HepG2 (cell line): ENCODE results near the gene CDC14A. TPM values are rescaled to one million over a fixed set of nuclear protein-coding genes. Genes with fewer than 3 reads are reported as not detected.

Source experiments
- ATAC-seq: fragments of 200-7000 bp; cut with Tn5 transposase; 3 replicates; pipeline ENCODE4 v1.9.1; 2020; ENCODE audit warnings: mild to moderate bottlenecking, moderate library complexity
- BruUV-seq: library from RNA; stranded (reverse); fragments of 400-500 nt; replicated peaks from 2 replicates; lab custom pipeline; 2021; lab: Mats Ljungman, UMichigan
- CTCF ChIA-PET: fragments of 300-600 bp; formaldehyde crosslinking; extraction: SDS; loops from one replicate; lab custom pipeline; 2021; ENCODE audit warnings: low total read pairs, inconsistent platforms, low intra/inter-chr PET ratio; lab: Yijun Ruan, JAX
- POLR2A ChIA-PET: fragments of 350-600 bp; sonication (Branson Sonifier 250); formaldehyde crosslinking; loops from one replicate; lab custom pipeline; 2020; ENCODE audit warnings: antibody characterized with exemption, inconsistent platforms; lab: Yijun Ruan, JAX
- DNase-seq: peaks from one replicate; pipeline ENCODE4 v3.0.0-alpha.2; 2015; ENCODE audit warnings: low spot score
- FAIRE-seq: peaks from 3 replicates; lab custom pipeline; 2011; peaks lifted over from hg19 to GRCh38; lab: Jason Lieb, UNC
- H2AFZ ChIP-seq: one replicate; pipeline ENCODE4 v1.6.1; 2011; ENCODE audit warnings: low read length, inconsistent platforms
- H3K27ac ChIP-seq: fragments of 300-600 bp; 3 replicates; pipeline ENCODE4 v1.8.0; 2011; ENCODE audit warnings: mixed run types, mild to moderate bottlenecking, mixed read lengths, low read length, inconsistent platforms; ENCODE audit not compliant: insufficient read depth; ENCODE audit errors: extremely low read length
- H3K27me3 ChIP-seq, 2 experiments: fragments of 200-600 bp in 1 of 2; 2 replicates in 1 of 2; 3 replicates in 1 of 2; pipeline versions ENCODE4 v1.6.0 to v1.8.0; 2011; ENCODE audit warnings: low read length in 2 of 2, mild to moderate bottlenecking in 2 of 2, moderate library complexity in 2 of 2, inconsistent platforms in 1 of 2; ENCODE audit not compliant: insufficient read depth in 2 of 2, control insufficient read depth in 1 of 2
- H3K36me3 ChIP-seq, 2 experiments: fragments of 200-600 bp in 1 of 2; replicated peaks in 1 of 2; 2 replicates in 1 of 2; 3 replicates in 1 of 2; pipeline versions ENCODE4 v1.5.1 to v1.8.0; 2011; ENCODE audit warnings: low read length in 2 of 2, inconsistent platforms in 1 of 2; ENCODE audit not compliant: insufficient read depth in 2 of 2, control insufficient read depth in 1 of 2
- H3K4me1 ChIP-seq: 2 replicates; pipeline ENCODE4 v1.5.1; 2012; ENCODE audit warnings: low read length, inconsistent platforms; ENCODE audit not compliant: insufficient read depth
- H3K4me2 ChIP-seq: 2 replicates; pipeline ENCODE4 v1.6.0; 2011; ENCODE audit warnings: low read depth, low read length, inconsistent platforms
- H3K4me3 ChIP-seq, 3 experiments: fragments of 200-600 bp in 1 of 3; sonication (generic), shearing (Covaris generic) in 1 of 3; replicated peaks in 1 of 3; 2 replicates each; pipeline ENCODE4 v1.5.1; 2011 to 2016; ENCODE audit warnings: low read length in 3 of 3, inconsistent platforms in 2 of 3, low read depth in 2 of 3, mild to moderate bottlenecking in 2 of 3, control low read depth in 1 of 3, mixed read lengths in 1 of 3; ENCODE audit not compliant: insufficient read depth in 1 of 3
- H3K79me2 ChIP-seq: one replicate; pipeline ENCODE4 v1.6.1; 2011; ENCODE audit warnings: low read length, inconsistent platforms; ENCODE audit not compliant: insufficient read depth
- H3K9ac ChIP-seq: 2 replicates; pipeline ENCODE4 v1.6.0; 2011; ENCODE audit warnings: mild to moderate bottlenecking, low read depth, low read length, inconsistent platforms; ENCODE audit not compliant: insufficient read depth
- H3K9me3 ChIP-seq: 2 replicates; pipeline ENCODE4 v1.5.1; 2012; ENCODE audit warnings: mild to moderate bottlenecking, low read length
- H4K20me1 ChIP-seq: 2 replicates; pipeline ENCODE4 v1.6.0; 2011; ENCODE audit warnings: inconsistent platforms, mild to moderate bottlenecking, low read length, moderate library complexity; ENCODE audit not compliant: insufficient read depth
- BORCS8-MEF2B ChIP-seq: sonication (generic); formaldehyde crosslinking; IDR thresholded peaks from 2 replicates; pipeline ENCODE4 v1.8.0; 2022; ENCODE audit warnings: mild to moderate bottlenecking, missing genetic modification reagents
- CBX2 ChIP-seq, 2 experiments: fragments of 200-600 bp in 1 of 2; sonication (generic); formaldehyde crosslinking in 1 of 2; IDR thresholded peaks; 2 replicates each; pipeline versions ENCODE4 v1.7.0 to v1.8.1; 2018 to 2022; ENCODE audit warnings: low read depth in 2 of 2, low read length in 1 of 2, mild to moderate bottlenecking in 1 of 2, missing genetic modification reagents in 1 of 2
- CENPT ChIP-seq: sonication (generic); formaldehyde crosslinking; IDR thresholded peaks from 2 replicates; pipeline ENCODE4 v1.8.0; 2022; ENCODE audit warnings: low read depth, mild to moderate bottlenecking, moderate library complexity, missing genetic modification reagents
- HMG20A ChIP-seq: IDR thresholded peaks from 2 replicates; pipeline ENCODE4 v1.6.1; 2016; ENCODE audit warnings: borderline replicate concordance
- KDM5B ChIP-seq: sonication (generic); formaldehyde crosslinking; IDR thresholded peaks from 2 replicates; pipeline ENCODE4 v1.4.0; 2020; ENCODE audit warnings: missing genetic modification reagents, mild to moderate bottlenecking, borderline replicate concordance
- NAIF1 ChIP-seq: sonication (generic); formaldehyde crosslinking; IDR thresholded peaks from 2 replicates; pipeline ENCODE4 v1.5.0; 2020; ENCODE audit warnings: mild to moderate bottlenecking, missing genetic modification reagents, borderline replicate concordance
- PAWR ChIP-seq: sonication (generic); formaldehyde crosslinking; IDR thresholded peaks from 2 replicates; pipeline ENCODE4 v1.4.0; 2020; ENCODE audit warnings: missing genetic modification reagents, mild to moderate bottlenecking, borderline replicate concordance
- POLR2G ChIP-seq: fragments of 200-400 bp; formaldehyde crosslinking; IDR thresholded peaks from 2 replicates; pipeline ENCODE4 v1.6.1; 2018; ENCODE audit warnings: mild to moderate bottlenecking, low read depth, low read length, moderate library complexity
- PTBP1 ChIP-seq: fragments of 200-400 bp; formaldehyde crosslinking; IDR thresholded peaks from 2 replicates; pipeline ENCODE4 v1.6.1; 2018; ENCODE audit warnings: low read length, low read depth; ENCODE audit not compliant: poor library complexity, severe bottlenecking
- RARA ChIP-seq: IDR thresholded peaks from 2 replicates; pipeline ENCODE4 v1.6.1; 2016; ENCODE audit warnings: missing genetic modification reagents, missing compliant biosample characterization
- ZKSCAN1 ChIP-seq: fragments of 150-350 bp; IDR thresholded peaks from 2 replicates; pipeline ENCODE4 v1.6.1; 2014; ENCODE audit warnings: low read length
- ZNF224 ChIP-seq: sonication (generic); formaldehyde crosslinking; IDR thresholded peaks from 2 replicates; pipeline ENCODE4 v1.5.0; 2020; ENCODE audit warnings: mild to moderate bottlenecking, missing genetic modification reagents
- ZNF546 ChIP-seq: sonication (generic); formaldehyde crosslinking; conservative IDR thresholded peaks from 2 replicates; pipeline ENCODE4 v1.8.1; 2023; ENCODE audit warnings: mild to moderate bottlenecking, missing genetic modification reagents
- ZNF567 ChIP-seq: sonication (generic); formaldehyde crosslinking; IDR thresholded peaks from 2 replicates; pipeline ENCODE4 v1.8.1; 2023; ENCODE audit warnings: mild to moderate bottlenecking, missing genetic modification reagents, borderline replicate concordance
- ZNF629 ChIP-seq: sonication (generic); formaldehyde crosslinking; conservative IDR thresholded peaks from 2 replicates; pipeline ENCODE4 v1.5.0; 2020; ENCODE audit warnings: missing genetic modification reagents
- ZSCAN12 ChIP-seq: sonication (generic); formaldehyde crosslinking; IDR thresholded peaks from 2 replicates; pipeline ENCODE4 v1.9.0; 2021; ENCODE audit warnings: mild to moderate bottlenecking, missing genetic modification reagents
- WGBS: methylation state at CpG from one replicate; pipeline ENCODE4 v1.1.6; 2017; ENCODE audit warnings: low lambda C conversion rate; 5-methylcytosine and 5-hydroxymethylcytosine counted together
- in situ Hi-C: cut with HindIII; loops from 2 replicates; pipeline ENCODE4 v1.10.0; 2017; ENCODE audit warnings: low pct_unique_long_range_greater_than_20kb; ENCODE audit not compliant: extremely low pct_ligation_motif_present
- intact Hi-C: fragments of 100-400 bp; cut with micrococcal nuclease; formaldehyde crosslinking; loops from one replicate; pipeline ENCODE4 v1.10.0; 2022; ENCODE audit not compliant: unreplicated experiment
- polyA plus RNA-seq, 8 experiments: library from polyadenylated mRNA; depleted of rRNA in 3 of 8; stranded (reverse) in 7 of 8; unstranded in 1 of 8; fragments of >200 nt; fragmentation: Illumina TruSeq in 4 of 8; extraction: Trizol in 4 of 8; gene quantifications; 2 replicates each; pipeline versions ENCODE4 v1.2.1 to v1.2.3, GENCODE V29; 2011 to 2016; ENCODE audit warnings: low read depth in 4 of 8, missing spikeins in 1 of 8, mixed read lengths in 1 of 8; ENCODE audit not compliant: insufficient read depth in 1 of 8
- total RNA-seq, 5 experiments: library from RNA; depleted of rRNA; stranded (reverse); fragments of >200 nt; fragmentation: Illumina TruSeq; extraction: Trizol; gene quantifications; 2 replicates each; pipeline ENCODE4 v1.2.3, GENCODE V29; 2016; ENCODE audit warnings: low read depth in 1 of 5
- TF ChIP-seq, protein P1 (sequence below): sonication (generic); formaldehyde crosslinking; conservative IDR thresholded peaks from 2 replicates; pipeline ENCODE4 v1.8.0; 2022; ENCODE audit warnings: low read depth, missing genetic modification reagents
- TF ChIP-seq, protein P2 (sequence below): sonication (generic); formaldehyde crosslinking; IDR thresholded peaks from 2 replicates; pipeline ENCODE4 v1.9.0; 2021; ENCODE audit warnings: missing genetic modification reagents, mild to moderate bottlenecking, borderline replicate concordance
- TF ChIP-seq, protein P3 (sequence below): sonication (generic); formaldehyde crosslinking; IDR thresholded peaks from 2 replicates; pipeline ENCODE4 v1.5.0; 2020; ENCODE audit warnings: mild to moderate bottlenecking, missing genetic modification reagents, moderate library complexity

Gene CDC14A
- total and polyA plus RNA-seq, 2 of the 13 experiments (the other 11 are each of a cell fraction or from before 2014, with no cell fraction given): 2.8 to 4.9 TPM

DNA sequence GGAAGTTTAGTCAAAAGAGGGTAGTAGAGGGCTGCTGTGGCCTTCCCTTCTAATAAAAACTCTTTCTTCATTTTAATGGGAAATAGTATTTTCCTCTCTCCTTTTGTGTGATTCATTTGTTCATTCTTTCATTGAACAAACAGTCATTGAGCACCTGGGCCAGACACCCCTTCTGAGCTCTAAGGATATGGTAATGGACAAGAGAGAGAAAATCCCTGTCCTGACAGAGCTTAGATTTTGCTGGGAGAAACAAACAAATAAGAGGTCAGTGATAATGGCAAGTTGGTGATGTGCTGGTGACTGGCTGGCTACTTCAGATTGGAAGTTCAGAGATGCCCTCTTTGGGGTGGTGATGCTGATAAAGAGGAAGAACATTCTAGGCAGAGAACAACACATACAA is 59.3 kb downstream of the CDC14A start (continued):
- no peak for TF ChIP-seq PTBP1

DNA sequence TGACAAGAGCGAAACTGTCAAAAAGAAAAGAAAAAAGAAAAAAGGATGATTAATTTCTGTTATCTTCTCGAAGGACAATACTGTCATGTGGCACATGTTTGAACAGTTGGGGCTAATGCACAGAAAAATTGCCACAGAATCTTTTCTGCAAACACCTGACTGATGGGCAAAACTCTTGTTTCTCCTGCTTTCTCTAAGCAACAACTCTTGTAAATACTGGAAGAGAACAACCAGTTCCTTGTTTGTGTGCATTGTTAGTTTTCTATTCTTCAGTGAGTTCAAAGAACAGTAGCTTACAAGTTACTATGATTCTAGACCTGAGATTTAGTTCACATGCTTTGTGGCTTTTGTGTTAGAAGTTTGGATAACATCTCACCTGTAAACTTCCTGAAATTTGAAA is 60.7 kb downstream of the CDC14A start:
- ChIA-PET POLR2A (no interaction called here), CTCF (no interaction called here)
- H3K36me3 ChIP-seq: no peaks in the 10 kb centered on the region; a peak in 2 of 5 replicates
- peaks cover 16% of the 10 kb centered on the region for H3K4me1 ChIP-seq
- FAIRE-seq (no peak), ATAC-seq (peak; percentile 76), DNase-seq (peak; percentile 73)
- H3K9ac ChIP-seq: 0 out of 2 replicates have a peak overlapping the region, but pooled peaks have one; percentile 17
- no peak overlapping the region for H3K4me3 ChIP-seq
- no peaks in the 10 kb centered on the region for H3K79me2 ChIP-seq
- H2AFZ ChIP-seq: no peak overlapping the region
- no peaks in the 10 kb centered on the region for H4K20me1 ChIP-seq
- BruUV-seq: no TSS peak
- no peaks in the 10 kb centered on the region for H3K9me3 ChIP-seq
- in situ Hi-C loops: no loop called here
- H3K4me2 ChIP-seq: no peak overlapping the region
- H3K27me3 ChIP-seq: no peaks in the 10 kb centered on the region
- 49% methylated on average over 2 of the region's 2 CpGs for WGBS
- peak overlapping the region; percentile 49 for H3K27ac ChIP-seq
- intact Hi-C loops: no loop called here
- TF ChIP-seq ZNF567 (CRISPR knock-in tag): no peak
- no peak for TF ChIP-seq ZNF629 (CRISPR knock-in tag)
- no peak for TF ChIP-seq ZNF224 (CRISPR knock-in tag)
- TF ChIP-seq ZSCAN12 (CRISPR knock-in tag): no peak
- no peak for TF ChIP-seq POLR2G
- no peak for TF ChIP-seq PAWR (CRISPR knock-in tag)
- TF ChIP-seq, protein P1, sequence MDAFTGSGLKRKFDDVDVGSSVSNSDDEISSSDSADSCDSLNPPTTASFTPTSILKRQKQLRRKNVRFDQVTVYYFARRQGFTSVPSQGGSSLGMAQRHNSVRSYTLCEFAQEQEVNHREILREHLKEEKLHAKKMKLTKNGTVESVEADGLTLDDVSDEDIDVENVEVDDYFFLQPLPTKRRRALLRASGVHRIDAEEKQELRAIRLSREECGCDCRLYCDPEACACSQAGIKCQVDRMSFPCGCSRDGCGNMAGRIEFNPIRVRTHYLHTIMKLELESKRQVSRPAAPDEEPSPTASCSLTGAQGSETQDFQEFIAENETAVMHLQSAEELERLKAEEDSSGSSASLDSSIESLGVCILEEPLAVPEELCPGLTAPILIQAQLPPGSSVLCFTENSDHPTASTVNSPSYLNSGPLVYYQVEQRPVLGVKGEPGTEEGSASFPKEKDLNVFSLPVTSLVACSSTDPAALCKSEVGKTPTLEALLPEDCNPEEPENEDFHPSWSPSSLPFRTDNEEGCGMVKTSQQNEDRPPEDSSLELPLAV (CRISPR knock-in tag): no peak
- no peak for TF ChIP-seq KDM5B (CRISPR knock-in tag)
- no peak for TF ChIP-seq RARA (CRISPR knock-in tag)
- peak; percentile 44; the same call in 1 of the 2 replicates for TF ChIP-seq HMG20A
- no peak for TF ChIP-seq CBX2 (IDR thresholded peaks at IDR 0.05; ENCODE audit: low read depth, low read length)
- no peak for TF ChIP-seq CBX2 (CRISPR knock-in tag; IDR thresholded peaks at IDR 0.05; ENCODE audit: low read depth)
- TF ChIP-seq ZKSCAN1: no peak
- no peak for TF ChIP-seq BORCS8-MEF2B (CRISPR knock-in tag)
- TF ChIP-seq, protein P2, sequence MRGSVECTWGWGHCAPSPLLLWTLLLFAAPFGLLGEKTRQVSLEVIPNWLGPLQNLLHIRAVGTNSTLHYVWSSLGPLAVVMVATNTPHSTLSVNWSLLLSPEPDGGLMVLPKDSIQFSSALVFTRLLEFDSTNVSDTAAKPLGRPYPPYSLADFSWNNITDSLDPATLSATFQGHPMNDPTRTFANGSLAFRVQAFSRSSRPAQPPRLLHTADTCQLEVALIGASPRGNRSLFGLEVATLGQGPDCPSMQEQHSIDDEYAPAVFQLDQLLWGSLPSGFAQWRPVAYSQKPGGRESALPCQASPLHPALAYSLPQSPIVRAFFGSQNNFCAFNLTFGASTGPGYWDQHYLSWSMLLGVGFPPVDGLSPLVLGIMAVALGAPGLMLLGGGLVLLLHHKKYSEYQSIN (CRISPR knock-in tag): no peak
- no peak for TF ChIP-seq ZNF546 (CRISPR knock-in tag)
- TF ChIP-seq NAIF1 (CRISPR knock-in tag): no peak
- no peak for TF ChIP-seq CENPT
- TF ChIP-seq, protein P3, sequence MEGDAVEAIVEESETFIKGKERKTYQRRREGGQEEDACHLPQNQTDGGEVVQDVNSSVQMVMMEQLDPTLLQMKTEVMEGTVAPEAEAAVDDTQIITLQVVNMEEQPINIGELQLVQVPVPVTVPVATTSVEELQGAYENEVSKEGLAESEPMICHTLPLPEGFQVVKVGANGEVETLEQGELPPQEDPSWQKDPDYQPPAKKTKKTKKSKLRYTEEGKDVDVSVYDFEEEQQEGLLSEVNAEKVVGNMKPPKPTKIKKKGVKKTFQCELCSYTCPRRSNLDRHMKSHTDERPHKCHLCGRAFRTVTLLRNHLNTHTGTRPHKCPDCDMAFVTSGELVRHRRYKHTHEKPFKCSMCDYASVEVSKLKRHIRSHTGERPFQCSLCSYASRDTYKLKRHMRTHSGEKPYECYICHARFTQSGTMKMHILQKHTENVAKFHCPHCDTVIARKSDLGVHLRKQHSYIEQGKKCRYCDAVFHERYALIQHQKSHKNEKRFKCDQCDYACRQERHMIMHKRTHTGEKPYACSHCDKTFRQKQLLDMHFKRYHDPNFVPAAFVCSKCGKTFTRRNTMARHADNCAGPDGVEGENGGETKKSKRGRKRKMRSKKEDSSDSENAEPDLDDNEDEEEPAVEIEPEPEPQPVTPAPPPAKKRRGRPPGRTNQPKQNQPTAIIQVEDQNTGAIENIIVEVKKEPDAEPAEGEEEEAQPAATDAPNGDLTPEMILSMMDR (CRISPR knock-in tag): no peak
